ENCODE measurements around the gene CELF5. TPM values are rescaled to one million over a fixed set of nuclear protein-coding genes. Genes with fewer than 3 reads are reported as not detected.

Gene CELF5
- total and polyA plus RNA-seq, 12 donors: not detected

- peak overlapping the region in 1 of 10 donors; percentile 3 for H3K4me3 ChIP-seq
Observed at GRCh38 chr19:3183721-3184641, 40.5 kb upstream of the CELF5 start.

GRCh38 chr19:3184847-3185460 lies 39.5 kb upstream of the CELF5 start:
- intact Hi-C loops (cut with DNase I): no loop called here
- ATAC-seq: peak; percentile 38 to 78 (median 56)
- no peaks in the 10 kb centered on the region for H3K27me3 ChIP-seq
- peaks cover 0 to 5% (median 0%) of the 10 kb centered on the region in 9 donors for H3K36me3 ChIP-seq
- no peak for TF ChIP-seq CTCF (IDR thresholded peaks at IDR 0.05)
- H3K9me3 ChIP-seq: no peaks in the 10 kb centered on the region
- DNase-seq: peak in 1 of 2 donors; percentile 65
- H3K27ac ChIP-seq: peak overlapping the region in 9 of 10 donors; percentile 77 to 95 (median 89)
- H3K4me1 ChIP-seq: peaks cover 5 to 58% (median 23%) of the 10 kb centered on the region in 9 donors
- 13 to 15% methylated on average over 14 of the region's 14 CpGs for WGBS, 2 donors
- H3K4me3 ChIP-seq: peak overlapping the region in 9 of 10 donors; percentile 89 to 100 (median 95)

More at GRCh38 chr19:3183721-3184641, 40.5 kb upstream of the CELF5 start:
- intact Hi-C loops (cut with DNase I): no loop called here
- Histone ChIP-seq H3K27me3 (no peaks in the 10 kb centered on the region), H3K9me3 (no peaks in the 10 kb centered on the region), H3K36me3 (peaks cover 0 to 5% (median 0%) of the 10 kb centered on the region in 9 donors), H3K4me1 (peaks cover 5 to 60% (median 22%) of the 10 kb centered on the region in 9 donors), H3K27ac (peak overlapping the region in 1 of 10 donors; percentile 26)
- TF ChIP-seq CTCF (IDR thresholded peaks at IDR 0.05): no peak
- WGBS, 2 donors: 73 to 78% methylated on average over 13 of the region's 13 CpGs
- DNase-seq (no peak), ATAC-seq (no peak)

GRCh38 chr19:3185461-3186159 lies 38.9 kb upstream of the CELF5 start, which contains the start of gene NCLN:
TSS of gene NCLN (plus strand) at chr19:3185930. CDS start at chr19:3186031, 101 bp downstream.
- Histone ChIP-seq H3K27ac (peak within 1 kb of the TSS; percentile 77 to 95 (median 88)), H3K4me1 (peaks cover 5 to 58% (median 23%) of the 10 kb centered on the region in 9 donors), H3K36me3 (peaks cover 0 to 5% (median 0%) of the 10 kb centered on the region in 9 donors), H3K4me3 (peak within 1 kb of the TSS; percentile 89 to 100 (median 95)), H3K9me3 (no peaks in the 10 kb centered on the region), H3K27me3 (no peaks in the 10 kb centered on the region)
- intact Hi-C loops (cut with DNase I): no loop called here
- no peak for TF ChIP-seq CTCF (IDR thresholded peaks at IDR 0.05)
- ATAC-seq: peak; percentile 94 to 98 (median 96)
- peak; percentile 95 for DNase-seq
- 0% methylated on average over 39 to 69 of the region's 69 CpGs for WGBS, 2 donors
